Calu3 (cell line): ENCODE data around the gene ECE2. TPM values are rescaled to one million over a fixed set of nuclear protein-coding genes. Genes with fewer than 3 reads are reported as not detected.

Experiments
- BruUV-seq: library from RNA; stranded (reverse); fragments of 400-500 nt; replicated peaks from 2 replicates; lab custom pipeline; 2021; lab: Mats Ljungman, UMichigan
- CTCF ChIA-PET: fragments of 300-600 bp; sonication (Branson Sonifier 250); formaldehyde crosslinking; loops from one replicate; lab custom pipeline; 2022; ENCODE audit warnings: antibody characterized with exemption; lab: Charles Lee
- DNase-seq: peaks from one replicate; pipeline ENCODE4 v3.0.0; 2022
- H3K27ac Mint-ChIP-seq: one replicate; pipeline ENCODE4 v1.8.0; 2022; ENCODE audit warnings: mixed read lengths; ENCODE audit not compliant: unreplicated experiment
- H3K27me3 Mint-ChIP-seq: one replicate; pipeline ENCODE4 v1.8.0; 2022; ENCODE audit warnings: mixed read lengths; ENCODE audit not compliant: unreplicated experiment
- H3K36me3 Mint-ChIP-seq: one replicate; pipeline ENCODE4 v1.8.0; 2022; ENCODE audit warnings: mild to moderate bottlenecking, moderate library complexity, mixed read lengths; ENCODE audit not compliant: insufficient read depth, unreplicated experiment
- H3K4me1 Mint-ChIP-seq: one replicate; pipeline ENCODE4 v1.8.0; 2022; ENCODE audit warnings: mild to moderate bottlenecking, low read depth, mixed read lengths; ENCODE audit not compliant: unreplicated experiment
- H3K4me3 Mint-ChIP-seq: one replicate; pipeline ENCODE4 v1.8.0; 2022; ENCODE audit warnings: mild to moderate bottlenecking, low read depth, moderate library complexity, mixed read lengths; ENCODE audit not compliant: unreplicated experiment
- H3K9me3 Mint-ChIP-seq: one replicate; pipeline ENCODE4 v1.8.0; 2022; ENCODE audit warnings: low read depth, mixed read lengths; ENCODE audit not compliant: unreplicated experiment
- CTCF ChIP-seq: fragments of 200-600 bp; IDR thresholded peaks from one replicate; pipeline ENCODE4 v1.8.0; 2022; ENCODE audit warnings: antibody characterized with exemption; ENCODE audit not compliant: unreplicated experiment
- intact Hi-C: fragments of 100-400 bp; cut with micrococcal nuclease; formaldehyde crosslinking; loops from one replicate; pipeline ENCODE4 v1.10.0; 2022; ENCODE audit not compliant: unreplicated experiment
- total RNA-seq: library from RNA; stranded (reverse); gene quantifications from 2 replicates; pipeline ENCODE4 v1.2.3, GENCODE V29; 2022

ECE2 gene
- total RNA-seq, 1 experiment from 2014 or later = not detected

GRCh38 chr3:184327171-184327570 lies 51.3 kb downstream of the ECE2 start:
- TF ChIP-seq CTCF = no peak
- BruUV-seq = no TSS peak
- peaks cover 37% of the 10 kb centered on the region for H3K4me1 Mint-ChIP-seq
- peaks cover 98% of the 10 kb centered on the region for H3K36me3 Mint-ChIP-seq
- CTCF ChIA-PET = interaction anchor here (0.6 kb wide), 1 partner anchor 240 kb away, joined by 8 read pairs; no protein-coding TSS in a partner anchor
- no peak overlapping the region for H3K4me3 Mint-ChIP-seq
- H3K27me3 Mint-ChIP-seq = no peaks in the 10 kb centered on the region
- no peak for DNase-seq
- intact Hi-C loops = no loop called here
- H3K9me3 Mint-ChIP-seq = no peaks in the 10 kb centered on the region
- H3K27ac Mint-ChIP-seq = peak overlapping the region; percentile 71

- Mint-ChIP-seq H3K4me1 (peaks cover 50% of the 10 kb centered on the region), H3K27ac (peak overlapping the region; percentile 14), H3K9me3 (no peaks in the 10 kb centered on the region), H3K36me3 (peaks cover 98% of the 10 kb centered on the region), H3K4me3 (no peak overlapping the region), H3K27me3 (no peaks in the 10 kb centered on the region)
- intact Hi-C loops = no loop called here
- CTCF ChIA-PET = no interaction called here
- no peak for DNase-seq
- no peak for TF ChIP-seq CTCF
- BruUV-seq = no TSS peak
These were observed 52.7 kb downstream of the ECE2 start for GRCh38 chr3:184328516-184328915.

GRCh38 chr3:184332370-184333090 lies 56.7 kb downstream of the ECE2 start:
- intact Hi-C loops = no loop called here
- H3K27me3 Mint-ChIP-seq = no peaks in the 10 kb centered on the region
- no TSS peak for BruUV-seq
- peaks cover 98% of the 10 kb centered on the region for H3K36me3 Mint-ChIP-seq
- H3K4me3 Mint-ChIP-seq = peak overlapping the region; percentile 3
- H3K27ac Mint-ChIP-seq = peak overlapping the region; percentile 43
- H3K9me3 Mint-ChIP-seq = no peaks in the 10 kb centered on the region
- H3K4me1 Mint-ChIP-seq = peaks cover 56% of the 10 kb centered on the region
- TF ChIP-seq CTCF = no peak
- peak; percentile 28 for DNase-seq
- CTCF ChIA-PET = no interaction called here

- TF ChIP-seq CTCF = no peak
- CTCF ChIA-PET = no interaction called here
- intact Hi-C loops = no loop called here
- peak overlapping the region; percentile 43 for H3K27ac Mint-ChIP-seq
- H3K27me3 Mint-ChIP-seq = no peaks in the 10 kb centered on the region
- no TSS peak for BruUV-seq
- peaks cover 98% of the 10 kb centered on the region for H3K36me3 Mint-ChIP-seq
- peak overlapping the region; percentile 3 for H3K4me3 Mint-ChIP-seq
- no peaks in the 10 kb centered on the region for H3K9me3 Mint-ChIP-seq
- H3K4me1 Mint-ChIP-seq = peaks cover 62% of the 10 kb centered on the region
- no peak for DNase-seq
These were observed 57.4 kb downstream of the ECE2 start for GRCh38 chr3:184333190-184333589.
